ENCODE data around the gene PTGIS. TPM values are rescaled to one million over a fixed set of nuclear protein-coding genes. Genes with fewer than 3 reads are reported as not detected.
A peak's percentile ranks its signal among the peaks of the same experiment; 100 is the strongest.

The PTGIS gene
- total and polyA plus RNA-seq, 9 donors = 23.8 to 45.4 (median 28.7) TPM

DNA sequence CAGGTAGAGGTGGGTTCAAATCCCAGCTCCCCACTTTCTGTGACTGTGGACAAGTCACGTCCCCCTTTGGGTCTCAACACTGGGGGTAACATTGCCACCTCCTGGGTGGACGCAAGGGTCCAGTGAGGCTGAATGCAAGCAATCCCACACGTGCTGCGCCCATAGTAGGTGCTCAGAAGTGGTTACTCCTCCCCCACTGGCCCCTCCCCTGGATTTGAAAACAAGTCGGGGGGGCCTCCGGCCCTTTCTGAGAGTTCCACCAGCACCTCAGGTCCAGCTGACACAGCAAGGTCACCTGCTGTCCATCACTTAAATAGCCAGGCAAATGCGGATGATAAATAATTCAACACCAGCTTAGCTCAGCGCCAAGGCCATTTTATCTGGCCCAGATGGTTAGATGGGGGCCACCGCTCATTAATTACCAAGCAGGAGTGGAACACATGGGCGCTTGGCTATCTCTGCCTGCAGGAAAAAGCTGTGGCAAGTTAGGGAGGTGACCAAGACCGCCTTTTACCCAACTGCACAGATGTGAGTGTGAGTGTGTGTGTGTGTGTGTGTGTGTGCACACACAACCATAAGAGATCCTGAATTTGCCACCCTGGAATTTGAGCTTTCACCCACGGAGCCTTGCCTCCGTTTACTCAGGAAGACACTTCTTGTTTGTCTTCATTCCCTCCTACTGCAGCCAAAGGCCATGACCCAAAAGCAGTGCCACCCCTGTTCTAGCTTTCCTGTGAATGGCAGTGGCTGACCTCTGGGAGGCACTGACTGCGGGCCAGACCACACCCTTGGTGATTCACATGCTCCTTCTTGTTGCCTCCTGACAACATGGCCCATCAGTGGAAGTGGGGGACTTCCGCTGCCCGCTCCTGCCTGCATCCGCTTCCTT, 50.8 kb downstream of the PTGIS start:
- DNase-seq = no peak
- 86% methylated on average over 15 of the region's 17 CpGs for WGBS (ENCODE audit: insufficient coverage)
- Histone ChIP-seq H3K4me3 (ENCODE audit: low read length) (no peak overlapping the region), H3K27me3 (ENCODE audit: control insufficient read depth, insufficient read depth, low read length) (no peaks in the 10 kb centered on the region), H3K27ac (ENCODE audit: low read length) (no peak overlapping the region), H3K36me3 (ENCODE audit: control insufficient read depth, insufficient read depth, low read length) (peaks cover 48% of the 10 kb centered on the region), H3K9me3 (replicated peaks; ENCODE audit: control insufficient read depth, low read depth, low read length) (no peaks in the 10 kb centered on the region), H3K4me1 (ENCODE audit: control insufficient read depth, insufficient read depth, low read length) (no peaks in the 10 kb centered on the region)

DNA sequence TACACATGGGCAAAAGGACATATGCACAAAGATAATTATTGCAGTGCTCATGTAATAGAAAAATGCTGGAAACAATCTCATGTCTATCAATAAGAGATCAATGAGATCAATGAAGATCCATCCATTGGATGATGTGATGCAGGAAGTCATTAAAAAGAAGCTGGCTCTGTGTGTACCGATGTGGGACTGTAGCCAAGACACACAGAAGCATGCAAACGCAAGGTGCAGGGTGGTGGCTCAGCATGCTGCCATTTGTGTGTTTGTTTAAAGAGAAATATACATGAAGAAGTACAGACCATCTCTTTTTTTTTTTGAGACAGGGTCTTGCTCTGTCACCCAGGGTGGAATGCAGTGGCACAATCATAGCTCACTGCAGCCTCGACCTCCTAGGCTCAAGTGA, 52.4 kb downstream of the PTGIS start:
- H3K4me3 ChIP-seq (ENCODE audit: low read length) = no peak overlapping the region
- H3K36me3 ChIP-seq (ENCODE audit: control insufficient read depth, insufficient read depth, low read length) = peaks cover 43% of the 10 kb centered on the region
- WGBS (ENCODE audit: insufficient coverage) = no CpG with 5 or more reads among the region's 3 CpGs

DNA sequence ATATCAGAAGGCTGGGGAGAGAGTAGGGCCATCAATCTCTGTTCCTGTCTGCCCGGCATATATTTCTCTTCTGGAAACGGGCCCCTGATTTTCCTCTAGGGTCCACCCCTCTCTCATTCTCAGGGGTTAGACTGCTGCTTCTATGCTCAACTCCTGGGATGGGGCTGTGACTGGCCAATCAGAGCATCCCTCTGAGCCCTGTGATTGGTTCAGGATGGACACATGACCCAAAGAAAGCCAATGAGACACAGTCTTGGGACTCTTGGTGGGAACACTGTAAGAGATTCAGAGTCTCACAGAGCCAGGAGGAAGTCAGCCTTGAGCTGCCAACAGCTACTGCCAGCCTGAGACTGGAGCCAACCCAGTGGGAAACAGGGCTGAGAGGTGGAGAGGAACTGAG, 54.4 kb downstream of the PTGIS start:
- H3K27me3 ChIP-seq (ENCODE audit: control insufficient read depth, insufficient read depth, low read length) = no peaks in the 10 kb centered on the region
- H3K4me1 ChIP-seq (ENCODE audit: control insufficient read depth, insufficient read depth, low read length) = peaks cover 15% of the 10 kb centered on the region
- H3K9me3 ChIP-seq (replicated peaks; ENCODE audit: control insufficient read depth, low read depth, low read length) = no peaks in the 10 kb centered on the region
- H3K36me3 ChIP-seq (ENCODE audit: control insufficient read depth, insufficient read depth, low read length) = peaks cover 36% of the 10 kb centered on the region
- no peak overlapping the region for H3K27ac ChIP-seq (ENCODE audit: low read length)
- WGBS (ENCODE audit: insufficient coverage) = no CpG with 5 or more reads among the region's 2 CpGs
- H3K4me3 ChIP-seq (ENCODE audit: low read length) = no peak overlapping the region
- DNase-seq = no peak

More for the DNA sequence above, 52.4 kb downstream of the PTGIS start:
- no peak overlapping the region for H3K27ac ChIP-seq (ENCODE audit: low read length)
- H3K27me3 ChIP-seq (ENCODE audit: control insufficient read depth, insufficient read depth, low read length) = no peaks in the 10 kb centered on the region
- peaks cover 4% of the 10 kb centered on the region for H3K4me1 ChIP-seq (ENCODE audit: control insufficient read depth, insufficient read depth, low read length)
- no peaks in the 10 kb centered on the region for H3K9me3 ChIP-seq (replicated peaks; ENCODE audit: control insufficient read depth, low read depth, low read length)
- DNase-seq = no peak

DNA sequence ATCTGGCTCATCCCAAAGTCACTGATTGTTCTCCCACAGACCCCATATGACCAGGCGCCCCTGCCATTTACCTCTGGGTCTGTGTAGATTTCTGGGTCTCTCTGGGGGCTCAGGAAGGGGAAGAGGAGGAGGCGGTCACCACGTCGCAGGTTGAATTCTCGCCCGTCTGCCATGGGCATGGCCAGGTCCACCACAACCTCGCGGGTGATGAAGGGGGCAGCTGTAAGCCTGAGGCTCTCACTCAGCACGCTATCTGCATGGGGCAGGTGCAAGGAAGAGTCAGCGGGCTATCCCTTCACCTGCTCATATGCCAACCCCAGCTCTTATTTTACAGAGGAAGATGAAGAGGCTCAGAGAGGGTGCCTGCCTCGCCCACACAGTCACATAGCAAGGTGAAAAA, 54.9 kb downstream of the PTGIS start:
- Histone ChIP-seq H3K4me1 (ENCODE audit: control insufficient read depth, insufficient read depth, low read length) (peaks cover 20% of the 10 kb centered on the region), H3K27ac (ENCODE audit: low read length) (no peak overlapping the region), H3K4me3 (ENCODE audit: low read length) (no peak overlapping the region), H3K9me3 (replicated peaks; ENCODE audit: control insufficient read depth, low read depth, low read length) (no peaks in the 10 kb centered on the region), H3K27me3 (ENCODE audit: control insufficient read depth, insufficient read depth, low read length) (no peaks in the 10 kb centered on the region), H3K36me3 (ENCODE audit: control insufficient read depth, insufficient read depth, low read length) (peaks cover 36% of the 10 kb centered on the region)
- no peak for DNase-seq
- 100% methylated on average over 3 of the region's 11 CpGs for WGBS (ENCODE audit: insufficient coverage)

DNA sequence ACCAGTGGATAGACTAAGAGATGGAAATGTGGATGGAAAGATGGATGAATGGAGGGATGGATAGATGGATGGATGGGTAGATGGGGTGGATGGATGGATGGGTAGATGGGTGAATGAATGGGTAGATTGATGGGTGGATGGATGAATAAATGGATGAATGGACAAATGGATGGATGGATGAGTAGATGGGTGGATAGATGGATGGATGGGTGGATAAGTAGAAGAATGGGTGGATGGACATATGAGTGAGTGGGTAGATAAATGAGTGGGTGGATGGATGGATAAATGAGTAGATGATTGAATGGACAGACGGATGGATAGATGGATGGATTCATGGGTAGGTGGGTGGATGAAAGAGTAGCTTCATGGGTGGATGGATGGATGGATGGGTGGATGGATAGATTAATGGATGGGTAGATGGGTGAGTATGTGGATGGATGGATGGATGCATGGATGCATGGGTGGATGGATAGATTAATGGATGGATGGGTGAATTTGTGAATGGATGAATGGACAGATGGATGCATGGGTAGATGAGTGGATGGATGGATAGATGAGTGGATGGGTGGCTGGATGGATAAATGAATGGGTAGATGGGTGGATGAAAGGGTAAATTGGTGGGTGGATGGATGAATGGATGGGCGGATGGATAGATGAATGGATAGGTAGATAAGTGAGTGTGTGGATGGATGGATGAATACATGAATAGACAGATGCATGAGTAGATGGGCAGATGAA, 56.0 kb downstream of the PTGIS start:
- Histone ChIP-seq H3K27ac (ENCODE audit: low read length) (no peak overlapping the region), H3K9me3 (replicated peaks; ENCODE audit: control insufficient read depth, low read depth, low read length) (no peaks in the 10 kb centered on the region), H3K4me1 (ENCODE audit: control insufficient read depth, insufficient read depth, low read length) (peaks cover 23% of the 10 kb centered on the region), H3K4me3 (ENCODE audit: low read length) (no peak overlapping the region), H3K36me3 (ENCODE audit: control insufficient read depth, insufficient read depth, low read length) (peaks cover 40% of the 10 kb centered on the region), H3K27me3 (ENCODE audit: control insufficient read depth, insufficient read depth, low read length) (no peaks in the 10 kb centered on the region)
- 100% methylated on average over 2 of the region's 2 CpGs for WGBS (ENCODE audit: insufficient coverage)
- no peak for DNase-seq

DNA sequence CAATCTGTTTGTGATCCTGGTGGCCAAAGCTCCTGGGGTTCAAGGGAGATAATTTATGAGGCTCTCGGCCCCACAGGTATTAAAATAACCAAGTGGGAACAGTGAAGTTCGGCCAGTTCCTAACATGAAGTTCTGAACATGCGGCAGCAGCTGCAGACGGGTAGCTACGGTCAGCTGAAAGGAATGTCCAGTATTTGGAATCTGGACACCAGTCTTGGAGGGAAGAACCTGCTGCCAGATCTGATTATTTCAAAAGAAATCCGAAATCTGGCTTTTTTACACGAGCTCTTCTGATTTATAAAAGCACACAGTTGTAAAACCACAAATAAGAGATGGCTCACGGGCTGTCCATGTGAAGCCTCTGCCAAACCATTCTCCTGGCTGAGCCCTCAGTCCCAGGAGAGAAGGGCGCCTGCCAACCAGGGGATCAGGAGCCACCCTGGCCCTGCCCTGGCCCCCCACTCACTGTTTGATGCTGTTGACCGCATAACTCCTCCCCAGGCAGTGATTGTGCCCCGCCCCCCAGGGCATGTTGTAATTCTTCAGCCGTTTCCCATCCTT, 57.3 kb downstream of the PTGIS start:
- peak; percentile 92 for DNase-seq
- H3K4me1 ChIP-seq (ENCODE audit: control insufficient read depth, insufficient read depth, low read length) = peaks cover 26% of the 10 kb centered on the region
- no peak overlapping the region for H3K4me3 ChIP-seq (ENCODE audit: low read length)
- no peaks in the 10 kb centered on the region for H3K9me3 ChIP-seq (replicated peaks; ENCODE audit: control insufficient read depth, low read depth, low read length)
- H3K27me3 ChIP-seq (ENCODE audit: control insufficient read depth, insufficient read depth, low read length) = no peaks in the 10 kb centered on the region
- 22% methylated on average over 9 of the region's 12 CpGs for WGBS (ENCODE audit: insufficient coverage)
- H3K36me3 ChIP-seq (ENCODE audit: control insufficient read depth, insufficient read depth, low read length) = peaks cover 37% of the 10 kb centered on the region
- H3K27ac ChIP-seq (ENCODE audit: low read length) = peak overlapping the region; percentile 87

DNA sequence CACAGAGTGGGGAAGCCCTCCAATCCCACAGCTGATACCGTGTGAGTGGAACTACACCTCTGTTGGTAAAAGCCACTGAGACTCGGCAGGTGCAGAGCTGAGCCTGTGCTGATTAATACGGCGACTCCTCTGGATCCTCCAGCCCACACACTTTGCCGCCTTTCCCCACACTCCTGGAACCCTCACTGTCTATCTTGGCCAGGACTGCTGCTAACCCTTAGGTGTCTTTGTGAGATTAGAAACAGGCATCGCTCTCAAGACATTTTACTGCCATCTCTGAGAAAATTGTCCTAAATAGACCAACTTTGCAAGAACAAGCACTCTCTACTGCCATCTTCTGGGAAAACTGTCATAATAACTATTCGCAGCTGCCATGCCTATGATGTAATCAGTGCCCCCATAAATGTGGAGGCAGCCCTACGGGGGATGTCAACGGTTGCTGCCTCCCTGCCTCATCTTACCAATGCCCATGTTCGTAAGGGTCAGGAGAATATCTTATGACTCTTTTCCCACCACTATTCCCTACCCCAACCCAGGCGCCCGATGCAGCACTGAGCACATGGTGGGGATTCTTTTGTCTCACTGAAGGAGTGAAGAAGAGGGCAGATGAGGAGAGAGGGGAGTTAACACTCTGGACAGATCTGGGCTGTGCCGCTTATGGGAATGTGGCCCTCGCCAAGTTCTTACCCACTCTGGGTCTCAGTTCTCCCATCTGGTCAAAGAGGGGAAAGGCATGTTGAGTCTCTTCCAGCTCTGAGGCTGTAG, 59.3 kb downstream of the PTGIS start:
- Histone ChIP-seq H3K4me3 (ENCODE audit: low read length) (no peak overlapping the region), H3K36me3 (ENCODE audit: control insufficient read depth, insufficient read depth, low read length) (peaks cover 25% of the 10 kb centered on the region), H3K27me3 (ENCODE audit: control insufficient read depth, insufficient read depth, low read length) (no peaks in the 10 kb centered on the region), H3K4me1 (ENCODE audit: control insufficient read depth, insufficient read depth, low read length) (peaks cover 31% of the 10 kb centered on the region), H3K9me3 (replicated peaks; ENCODE audit: control insufficient read depth, low read depth, low read length) (no peaks in the 10 kb centered on the region), H3K27ac (ENCODE audit: low read length) (peak overlapping the region; percentile 15)
- DNase-seq = peak; percentile 69
- 78% methylated on average over 4 of the region's 14 CpGs for WGBS (ENCODE audit: insufficient coverage)

DNA sequence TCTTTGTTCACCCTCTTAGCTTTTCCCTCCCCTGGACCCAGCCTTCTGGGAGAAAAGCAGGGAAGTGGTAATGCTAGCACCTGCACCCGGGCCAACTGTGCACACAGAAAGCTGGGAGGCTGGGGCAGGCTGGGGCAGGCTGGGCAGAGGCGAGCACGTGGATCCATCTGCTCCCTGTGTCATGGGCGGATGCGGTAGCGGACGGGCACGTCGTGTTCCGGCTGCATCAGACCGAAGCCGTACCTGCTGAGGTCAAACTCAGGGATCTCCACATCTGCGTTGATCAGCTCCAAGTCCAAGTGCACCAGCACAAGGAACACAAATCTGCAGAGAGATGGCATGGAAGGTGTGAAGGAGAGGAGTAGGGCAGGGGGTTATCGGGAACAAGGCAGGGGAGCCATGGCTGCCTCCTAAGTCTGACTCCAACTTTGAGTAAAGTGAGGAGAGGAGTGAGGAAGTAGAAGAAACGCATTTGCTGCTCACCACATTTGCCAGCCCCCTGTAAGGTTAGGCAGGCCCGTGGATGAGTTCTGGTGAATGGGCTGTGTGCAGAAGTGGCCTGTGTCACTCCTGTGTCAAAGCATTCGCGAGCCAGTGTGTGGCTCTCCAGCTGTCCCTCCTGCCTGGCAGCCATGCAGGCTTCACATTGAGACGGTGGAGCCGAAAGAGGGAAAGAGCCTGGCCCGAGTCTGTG, 60.0 kb downstream of the PTGIS start:
- Histone ChIP-seq H3K4me1 (ENCODE audit: control insufficient read depth, insufficient read depth, low read length) (peaks cover 31% of the 10 kb centered on the region), H3K36me3 (ENCODE audit: control insufficient read depth, insufficient read depth, low read length) (peaks cover 21% of the 10 kb centered on the region), H3K27ac (ENCODE audit: low read length) (no peak overlapping the region), H3K4me3 (ENCODE audit: low read length) (no peak overlapping the region), H3K9me3 (replicated peaks; ENCODE audit: control insufficient read depth, low read depth, low read length) (no peaks in the 10 kb centered on the region), H3K27me3 (ENCODE audit: control insufficient read depth, insufficient read depth, low read length) (no peaks in the 10 kb centered on the region)
- WGBS (ENCODE audit: insufficient coverage) = 86% methylated on average over 19 of the region's 21 CpGs
- peak; percentile 25 for DNase-seq

DNA sequence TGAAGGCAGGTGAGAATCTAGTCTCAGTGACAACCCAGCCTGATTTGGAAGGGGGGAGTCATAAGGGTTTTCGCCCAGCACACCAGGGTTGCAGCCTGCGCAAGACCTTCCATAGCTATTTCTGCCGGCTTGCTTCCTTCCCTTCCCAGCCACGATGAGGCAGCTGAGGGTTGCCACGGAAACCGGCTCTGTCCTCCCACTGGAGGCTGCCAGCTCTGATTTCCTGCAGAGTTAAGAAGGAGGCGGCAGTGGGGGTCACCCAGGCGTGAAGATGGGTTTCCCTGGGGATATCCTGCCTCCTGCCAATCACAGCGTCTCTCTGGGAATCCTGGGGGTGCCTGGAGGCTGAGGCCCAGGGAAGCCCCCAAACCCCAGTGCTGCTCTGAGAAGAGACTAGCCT, 62.4 kb downstream of the PTGIS start:
- no peaks in the 10 kb centered on the region for H3K27me3 ChIP-seq (ENCODE audit: control insufficient read depth, insufficient read depth, low read length)
- DNase-seq = peak; percentile 75

More for the DNA sequence above, 62.4 kb downstream of the PTGIS start:
- Histone ChIP-seq H3K36me3 (ENCODE audit: control insufficient read depth, insufficient read depth, low read length) (peaks cover 17% of the 10 kb centered on the region), H3K27ac (ENCODE audit: low read length) (no peak overlapping the region), H3K9me3 (replicated peaks; ENCODE audit: control insufficient read depth, low read depth, low read length) (peaks cover 2% of the 10 kb centered on the region), H3K4me3 (ENCODE audit: low read length) (no peak overlapping the region), H3K4me1 (ENCODE audit: control insufficient read depth, insufficient read depth, low read length) (peaks cover 26% of the 10 kb centered on the region)
- whole genome bisulfite sequencing (ENCODE audit: insufficient coverage) = 7% methylated on average over 3 of the region's 9 CpGs

All from muscle of leg (tissue), 11 donors.